Measurements from ENCODE around the gene MMGT1. TPM values are rescaled to one million over a fixed set of nuclear protein-coding genes. Genes with fewer than 3 reads are reported as not detected.

Gene MMGT1
- 15.9 and 16.4 TPM in 2 replicates for total RNA-seq

DNA sequence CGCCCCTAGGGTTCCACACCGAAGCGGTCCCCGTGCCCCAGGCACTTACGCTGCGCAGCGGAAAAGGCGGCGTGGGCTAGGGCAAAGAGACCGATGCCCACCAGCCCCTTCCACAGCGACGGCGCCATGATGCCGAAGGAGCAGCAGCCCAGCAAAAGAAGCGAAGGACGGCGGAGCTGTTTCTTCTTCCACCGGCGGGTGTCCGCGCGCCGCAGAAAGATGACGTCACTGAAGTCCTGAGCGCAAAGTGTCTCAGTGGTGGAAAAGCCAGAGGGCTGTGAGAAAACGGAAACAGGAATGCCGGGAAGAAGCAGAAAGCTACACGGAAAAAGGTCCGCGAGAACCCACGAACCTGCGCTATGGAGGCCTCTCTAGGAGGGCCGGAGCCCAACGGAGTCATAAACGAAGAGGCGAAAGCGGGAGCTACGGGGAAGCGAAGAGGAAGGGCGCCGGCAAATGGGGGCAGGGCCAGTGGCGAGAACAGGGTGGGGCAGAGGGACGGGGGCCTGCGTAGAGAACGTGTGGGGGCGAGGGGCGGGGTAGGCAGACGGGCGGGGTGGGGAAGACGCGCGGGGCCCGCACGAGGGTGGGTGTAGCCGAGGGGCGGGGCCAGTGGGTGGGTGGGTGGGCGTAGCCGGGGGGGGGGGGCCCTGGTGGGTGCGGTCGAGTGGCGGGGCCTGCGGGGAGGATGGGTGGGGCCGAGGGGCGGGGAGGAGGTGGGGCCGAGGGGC, at the start of gene MMGT1:
TSS of gene MMGT1 (minus strand) at position 441 of the 731 bp plus-strand sequence. CDS start at position 128, 313 bp downstream.

GRCh38 chrX:135985157-135985972, 11.6 kb upstream of the MMGT1 start, which contains the start of gene SLC9A6:
TSS of gene SLC9A6 (plus strand) at chrX:135985435. CDS start at chrX:135985659, 224 bp downstream.

Other genes starting within 250 kb of the MMGT1 start
- gene CT45A3, start 205.8 kb downstream of the MMGT1 start, total RNA-seq: not detected in 2 replicates
- gene CT45A5, start 188.5 kb downstream of the MMGT1 start, total RNA-seq: not detected in 2 replicates
- not detected in 2 replicates for gene CT45A6, start 171.2 kb downstream of the MMGT1 start, total RNA-seq
- not detected in 2 replicates for gene CT45A2, start 154.0 kb downstream of the MMGT1 start, total RNA-seq
- gene CT45A7, start 136.7 kb downstream of the MMGT1 start, total RNA-seq: not detected in 2 replicates
- gene CT45A8, start 119.5 kb downstream of the MMGT1 start, total RNA-seq: not detected in 2 replicates
- gene CT45A9, start 102.2 kb downstream of the MMGT1 start, total RNA-seq: not detected in 2 replicates
- gene CT45A10, start 80.5 kb downstream of the MMGT1 start, total RNA-seq: not detected in 2 replicates
- not detected in 2 replicates for gene SAGE1, start 80.3 kb downstream of the MMGT1 start, total RNA-seq
- gene SLC9A6, start 11.4 kb upstream of the MMGT1 start, total RNA-seq: 11.8 and 16.9 TPM in 2 replicates
- 95.5 and 117 TPM in 2 replicates for gene FHL1, start 173.5 kb upstream of the MMGT1 start, total RNA-seq

Data from mammary microvascular endothelial cell (primary cell).